DOHH2 (cell line): Measurements from ENCODE around the gene LAMB1.

Experiments used
- H3F3A ChIP-seq: fragments of 200-600 bp; sonication (generic), shearing (Covaris generic); 2 replicates; pipeline ENCODE4 v1.6.0; 2016; ENCODE audit warnings: antibody characterized with exemption, mild to moderate bottlenecking; ENCODE audit not compliant: control insufficient read depth, insufficient read depth
- H3K27ac ChIP-seq: fragments of 200-600 bp; sonication (generic); 2 replicates; pipeline ENCODE4 v1.5.1; 2014; ENCODE audit warnings: low read depth, mild to moderate bottlenecking, low read length, moderate library complexity
- H3K27me3 ChIP-seq: fragments of 200-600 bp; sonication (generic); 2 replicates; pipeline ENCODE4 v1.6.1; 2014; ENCODE audit warnings: mild to moderate bottlenecking, low read length, mixed read lengths; ENCODE audit not compliant: control insufficient read depth
- H3K36me3 ChIP-seq: fragments of 200-600 bp; sonication (generic); 2 replicates; pipeline ENCODE4 v1.6.1; 2014; ENCODE audit warnings: mild to moderate bottlenecking, low read length, moderate library complexity, mixed read lengths; ENCODE audit not compliant: control insufficient read depth
- H3K4me1 ChIP-seq: fragments of 200-600 bp; sonication (generic); 2 replicates; pipeline ENCODE4 v1.6.1; 2014; ENCODE audit warnings: mild to moderate bottlenecking, low read length, mixed read lengths; ENCODE audit not compliant: control insufficient read depth
- H3K4me2 ChIP-seq: fragments of 200-600 bp; sonication (generic); 2 replicates; pipeline ENCODE4 v1.6.0; 2014; ENCODE audit warnings: mild to moderate bottlenecking, low read length, moderate library complexity
- H3K4me3 ChIP-seq: fragments of 200-600 bp; sonication (generic); 2 replicates; pipeline ENCODE4 v1.5.1; 2014; ENCODE audit warnings: mild to moderate bottlenecking, low read length, mixed read lengths
- H3K79me2 ChIP-seq: fragments of 200-600 bp; sonication (generic); 2 replicates; pipeline ENCODE4 v1.6.1; 2014; ENCODE audit warnings: mild to moderate bottlenecking, low read length, mixed read lengths; ENCODE audit not compliant: control insufficient read depth
- H3K9me2 ChIP-seq: fragments of 200-600 bp; sonication (generic); replicated peaks from 2 replicates; pipeline ENCODE4 v1.6.1; 2014; ENCODE audit warnings: mild to moderate bottlenecking, low read length, mixed read lengths; ENCODE audit not compliant: control insufficient read depth
- H3K9me3 ChIP-seq: fragments of 200-600 bp; sonication (generic); 2 replicates; pipeline ENCODE4 v1.6.1; 2014; ENCODE audit warnings: antibody characterized with exemption, low read length, mixed read lengths; ENCODE audit not compliant: control insufficient read depth, insufficient read depth
- H4K20me1 ChIP-seq: fragments of 200-600 bp; sonication (generic); 2 replicates; pipeline ENCODE4 v1.6.0; 2014; ENCODE audit warnings: low read depth, mild to moderate bottlenecking, antibody characterized with exemption, low read length, moderate library complexity; ENCODE audit not compliant: control insufficient read depth, insufficient read depth
- CTCF ChIP-seq: fragments of 200-600 bp; sonication (generic); IDR thresholded peaks from one replicate; pipeline ENCODE4 v1.5.1; 2014; ENCODE audit warnings: antibody characterized with exemption, mild to moderate bottlenecking, low read depth, low read length; ENCODE audit not compliant: poor library complexity, severe bottlenecking
- EZH2phosphoT487 ChIP-seq: fragments of 200-600 bp; sonication (generic); IDR thresholded peaks from 2 replicates; pipeline ENCODE4 v1.6.1; 2017; ENCODE audit warnings: borderline replicate concordance, mild to moderate bottlenecking, antibody characterized with exemption, low read length, moderate library complexity, mixed read lengths

The LAMB1 gene

GRCh38 chr7:107972941-107973376 is 30.0 kb downstream of the LAMB1 start:
- Histone ChIP-seq H3K9me3 (no peaks in the 10 kb centered on the region), H3K4me1 (no peaks in the 10 kb centered on the region), H3F3A (no peaks in the 10 kb centered on the region), H3K79me2 (no peaks in the 10 kb centered on the region), H3K36me3 (no peaks in the 10 kb centered on the region), H3K4me2 (no peak overlapping the region), H3K27ac (no peak overlapping the region), H4K20me1 (no peaks in the 10 kb centered on the region), H3K4me3 (no peak overlapping the region), H3K9me2 (no peaks in the 10 kb centered on the region), H3K27me3 (no peaks in the 10 kb centered on the region)
- TF ChIP-seq CTCF (no peak), EZH2phosphoT487 (no peak)

- no peaks in the 10 kb centered on the region for H3F3A ChIP-seq
- TF ChIP-seq CTCF (no peak), EZH2phosphoT487 (no peak)
- H3K4me2 ChIP-seq, result no peak overlapping the region
- no peaks in the 10 kb centered on the region for H3K36me3 ChIP-seq
- H3K4me3 ChIP-seq, result no peak overlapping the region
- no peaks in the 10 kb centered on the region for H3K4me1 ChIP-seq
- no peaks in the 10 kb centered on the region for H4K20me1 ChIP-seq
- H3K9me3 ChIP-seq, result no peaks in the 10 kb centered on the region
- no peaks in the 10 kb centered on the region for H3K27me3 ChIP-seq
- no peaks in the 10 kb centered on the region for H3K79me2 ChIP-seq
- no peak overlapping the region for H3K27ac ChIP-seq
- no peaks in the 10 kb centered on the region for H3K9me2 ChIP-seq
Measured at GRCh38 chr7:107972075-107972482, 30.9 kb downstream of the LAMB1 start.

- H3K27me3 ChIP-seq, result no peaks in the 10 kb centered on the region
- no peaks in the 10 kb centered on the region for H3F3A ChIP-seq
- no peak overlapping the region for H3K4me2 ChIP-seq
- H3K27ac ChIP-seq, result no peak overlapping the region
- no peaks in the 10 kb centered on the region for H3K79me2 ChIP-seq
- H3K9me3 ChIP-seq, result no peaks in the 10 kb centered on the region
- no peaks in the 10 kb centered on the region for H3K4me1 ChIP-seq
- TF ChIP-seq CTCF (no peak), EZH2phosphoT487 (no peak)
- H4K20me1 ChIP-seq, result no peaks in the 10 kb centered on the region
- no peaks in the 10 kb centered on the region for H3K36me3 ChIP-seq
- H3K9me2 ChIP-seq, result no peaks in the 10 kb centered on the region
- H3K4me3 ChIP-seq, result no peak overlapping the region
Measured at GRCh38 chr7:107971613-107972012, 31.3 kb downstream of the LAMB1 start.

GRCh38 chr7:107971100-107971499 is 31.9 kb downstream of the LAMB1 start:
- Histone ChIP-seq H3K27ac (no peak overlapping the region), H3K9me3 (no peaks in the 10 kb centered on the region), H3F3A (no peaks in the 10 kb centered on the region), H3K4me2 (no peak overlapping the region), H4K20me1 (no peaks in the 10 kb centered on the region), H3K27me3 (no peaks in the 10 kb centered on the region), H3K36me3 (no peaks in the 10 kb centered on the region), H3K9me2 (no peaks in the 10 kb centered on the region), H3K4me1 (no peaks in the 10 kb centered on the region), H3K79me2 (no peaks in the 10 kb centered on the region), H3K4me3 (no peak overlapping the region)
- no peak for TF ChIP-seq EZH2phosphoT487
